H9 (cell line): Measurements from ENCODE around the gene REEP1. TPM values are rescaled to one million over a fixed set of nuclear protein-coding genes. Genes with fewer than 3 reads are reported as not detected.

Experiments
- DNase-seq: peaks from one replicate; pipeline ENCODE4 v3.0.0-alpha.2; 2017
- H2AFZ ChIP-seq: one replicate; pipeline ENCODE4 v1.6.1; 2013; ENCODE audit warnings: mild to moderate bottlenecking, low read length, control low read depth, moderate library complexity
- H2AK5ac ChIP-seq: 2 replicates; pipeline ENCODE4 v1.6.1; 2013; ENCODE audit warnings: low read length, control low read depth, mixed read lengths; ENCODE audit not compliant: insufficient read length
- H2BK120ac ChIP-seq: one replicate; pipeline ENCODE4 v1.6.1; 2013; ENCODE audit warnings: low read depth, mild to moderate bottlenecking, low read length, control low read depth, inconsistent platforms; ENCODE audit not compliant: poor library complexity, severe bottlenecking
- H2BK12ac ChIP-seq: 2 replicates; pipeline ENCODE4 v1.6.1; 2013; ENCODE audit warnings: low read length, control low read depth, mixed read lengths, low read depth; ENCODE audit not compliant: insufficient read length
- H2BK15ac ChIP-seq: 2 replicates; pipeline ENCODE4 v1.6.1; 2013; ENCODE audit warnings: low read depth, low read length, control low read depth
- H2BK20ac ChIP-seq: one replicate; pipeline ENCODE4 v1.6.1; 2013; ENCODE audit warnings: low read depth, mild to moderate bottlenecking, low read length, control low read depth, inconsistent platforms; ENCODE audit not compliant: poor library complexity, severe bottlenecking
- H2BK5ac ChIP-seq: 2 replicates; pipeline ENCODE4 v1.6.1; 2013; ENCODE audit warnings: low read length, control low read depth, mixed read lengths; ENCODE audit not compliant: insufficient read length
- H3K14ac ChIP-seq: 2 replicates; pipeline ENCODE4 v1.6.1; 2013; ENCODE audit warnings: low read length, control low read depth; ENCODE audit not compliant: insufficient read depth
- H3K18ac ChIP-seq: 2 replicates; pipeline ENCODE4 v1.6.1; 2013; ENCODE audit warnings: low read depth, mild to moderate bottlenecking, mixed read lengths, low read length, control low read depth; ENCODE audit not compliant: insufficient read length
- H3K23ac ChIP-seq: 2 replicates; pipeline ENCODE4 v1.6.1; 2013; ENCODE audit warnings: low read length, control low read depth, mixed read lengths, low read depth; ENCODE audit not compliant: insufficient read length
- H3K23me2 ChIP-seq: 2 replicates; pipeline ENCODE4 v1.6.1; 2013; ENCODE audit warnings: low read depth, mild to moderate bottlenecking, mixed read lengths, low read length, control low read depth; ENCODE audit not compliant: insufficient read length, poor library complexity, severe bottlenecking
- H3K27ac ChIP-seq: 2 replicates; pipeline ENCODE4 v1.5.1; 2013; ENCODE audit warnings: low read length, control low read depth, mixed read lengths, low read depth; ENCODE audit not compliant: insufficient read length
- H3K27me3 ChIP-seq: 2 replicates; pipeline ENCODE4 v1.6.1; 2013; ENCODE audit warnings: low read length, control low read depth, inconsistent platforms; ENCODE audit not compliant: insufficient read depth
- H3K4ac ChIP-seq: 2 replicates; pipeline ENCODE4 v1.6.1; 2013; ENCODE audit warnings: low read depth, mild to moderate bottlenecking, control low read depth, inconsistent platforms, low read length, moderate library complexity
- H3K4me1 ChIP-seq: 2 replicates; pipeline ENCODE4 v1.6.1; 2013; ENCODE audit warnings: low read length, control low read depth, inconsistent platforms; ENCODE audit not compliant: insufficient read depth
- H3K4me2 ChIP-seq: 2 replicates; pipeline ENCODE4 v1.6.1; 2013; ENCODE audit warnings: low read length, control low read depth, mixed read lengths; ENCODE audit not compliant: insufficient read length, insufficient read depth
- H3K56ac ChIP-seq: 2 replicates; pipeline ENCODE4 v1.6.1; 2013; ENCODE audit warnings: low read depth, mild to moderate bottlenecking, mixed read lengths, low read length, control low read depth; ENCODE audit not compliant: insufficient read length
- H3K79me1 ChIP-seq: 2 replicates; pipeline ENCODE4 v1.6.1; 2013; ENCODE audit warnings: low read depth, mild to moderate bottlenecking, moderate library complexity, low read length, control low read depth, inconsistent platforms; ENCODE audit not compliant: insufficient read depth, poor library complexity, severe bottlenecking
- H3K79me2 ChIP-seq: 2 replicates; pipeline ENCODE4 v1.6.1; 2013; ENCODE audit warnings: low read length, control low read depth, inconsistent platforms; ENCODE audit not compliant: insufficient read depth
- H3K9ac ChIP-seq: 2 replicates; pipeline ENCODE4 v1.6.1; 2013; ENCODE audit warnings: low read length, control low read depth, mixed read lengths; ENCODE audit not compliant: insufficient read length; ENCODE audit errors: extremely low read depth
- H3K9me3 ChIP-seq: one replicate; pipeline ENCODE4 v1.6.1; 2013; ENCODE audit warnings: low read depth, low read length, inconsistent platforms; ENCODE audit not compliant: control insufficient read depth
- H3T11ph ChIP-seq: one replicate; pipeline ENCODE4 v1.6.1; 2013; ENCODE audit warnings: mild to moderate bottlenecking, low read length, control low read depth, inconsistent platforms
- H4K20me1 ChIP-seq: one replicate; pipeline ENCODE4 v1.6.1; 2013; ENCODE audit not compliant: control insufficient read depth, insufficient read length, insufficient read depth
- H4K5ac ChIP-seq: 2 replicates; pipeline ENCODE4 v1.6.1; 2013; ENCODE audit warnings: low read depth, mild to moderate bottlenecking, mixed read lengths, low read length, control low read depth; ENCODE audit not compliant: insufficient read length
- H4K8ac ChIP-seq: replicated peaks from 2 replicates; pipeline ENCODE4 v1.6.1; 2013; ENCODE audit warnings: low read length, control low read depth, mixed read lengths, low read depth; ENCODE audit not compliant: insufficient read length
- H4K91ac ChIP-seq: 2 replicates; pipeline ENCODE4 v1.6.1; 2013; ENCODE audit warnings: low read depth, mild to moderate bottlenecking, moderate library complexity, mixed read lengths, low read length, control low read depth; ENCODE audit not compliant: insufficient read length
- H3K27ac Mint-ChIP-seq, 3 experiments: 2 replicates in 2 of 3; 3 replicates in 1 of 3; pipeline ENCODE4 v1.8.0; 2020 to 2021; ENCODE audit warnings: mixed read lengths in 3 of 3, mild to moderate bottlenecking in 1 of 3, moderate library complexity in 1 of 3
- H3K27me3 Mint-ChIP-seq: 2 replicates; pipeline ENCODE4 v1.8.0; 2021; ENCODE audit warnings: low read depth, mild to moderate bottlenecking, moderate library complexity, mixed read lengths
- H3K36me3 Mint-ChIP-seq, 3 experiments: 2 replicates in 2 of 3; 3 replicates in 1 of 3; pipeline ENCODE4 v1.8.0; 2020 to 2021; ENCODE audit warnings: low read depth in 3 of 3, mixed read lengths in 3 of 3; ENCODE audit not compliant: insufficient read depth in 1 of 3
- H3K4me1 Mint-ChIP-seq, 2 experiments: 2 replicates each; pipeline ENCODE4 v1.8.0; 2020; ENCODE audit warnings: mixed read lengths in 2 of 2
- H3K4me3 Mint-ChIP-seq, 2 experiments: 2 replicates in 1 of 2; 3 replicates in 1 of 2; pipeline ENCODE4 v1.8.0; 2020 to 2021; ENCODE audit warnings: mild to moderate bottlenecking in 2 of 2, mixed read lengths in 2 of 2, moderate library complexity in 1 of 2
- H3K9me3 Mint-ChIP-seq, 2 experiments: 2 replicates in 1 of 2; 3 replicates in 1 of 2; pipeline ENCODE4 v1.8.0; 2020; ENCODE audit warnings: mild to moderate bottlenecking in 2 of 2, mixed read lengths in 2 of 2, moderate library complexity in 1 of 2
- WGBS: extraction: QIAGEN DNeasy Blood & Tissue Kit; methylation state at CpG from one replicate; pipeline ENCODE4 v1.1.7; 2013; ENCODE audit warnings: missing lambda C conversion rate, low lambda C conversion rate, mixed read lengths; ENCODE audit not compliant: insufficient read length; ENCODE audit errors: extremely low coverage; 5-methylcytosine and 5-hydroxymethylcytosine counted together
- total RNA-seq: library from RNA; stranded (reverse); gene quantifications from 2 replicates; pipeline ENCODE4 v1.2.1, GENCODE V29; 2021
- TF ChIP-seq, protein P1 (sequence below): fragments of 200-600 bp; sonication (generic); conservative IDR thresholded peaks from 3 replicates; pipeline ENCODE4 v1.8.0; 2021; ENCODE audit warnings: antibody characterized with exemption, mild to moderate bottlenecking

Gene REEP1
- total RNA-seq, 1 experiment from 2014 or later: 1.3 TPM

DNA sequence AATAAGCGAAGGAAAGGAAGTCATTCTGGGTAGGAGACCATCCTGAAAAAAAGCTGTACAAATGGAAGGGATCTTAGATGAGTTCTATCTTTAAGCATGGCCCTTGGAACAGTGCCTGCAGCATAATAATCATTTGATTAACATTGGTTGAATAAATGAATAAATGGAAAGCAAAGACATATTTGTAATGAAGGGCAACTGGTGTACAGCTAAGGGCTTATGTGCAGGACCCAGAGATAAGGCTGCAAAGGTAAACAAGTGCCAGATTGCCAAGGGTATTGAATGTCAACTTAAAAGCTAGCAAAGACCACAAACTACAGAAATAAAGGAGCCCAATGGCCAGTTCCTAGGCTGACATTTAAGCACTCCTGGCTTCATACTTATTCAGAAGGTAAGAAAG is 161.6 kb downstream of the REEP1 start:
- no peaks in the 10 kb centered on the region for H4K20me1 ChIP-seq
- Mint-ChIP-seq H3K36me3 (peaks cover 12 to 60% (median 47%) of the 10 kb centered on the region in 3 experiments; a peak in 6 of 7 replicates), H3K4me1 (no peaks in the 10 kb centered on the region), H3K27ac (no peak overlapping the region), H3K9me3 (no peaks in the 10 kb centered on the region), H3K27me3 (no peaks in the 10 kb centered on the region), H3K4me3 (no peak overlapping the region)
- no peak overlapping the region for H3K27ac ChIP-seq
- H3K23ac ChIP-seq: no peak overlapping the region
- H3K79me1 ChIP-seq: no peaks in the 10 kb centered on the region
- H2AK5ac ChIP-seq: no peak overlapping the region
- no peak overlapping the region for H2BK20ac ChIP-seq
- no peaks in the 10 kb centered on the region for H3K27me3 ChIP-seq
- no peaks in the 10 kb centered on the region for H3K23me2 ChIP-seq
- H4K8ac ChIP-seq: no peak overlapping the region
- no peak overlapping the region for H2AFZ ChIP-seq
- no peaks in the 10 kb centered on the region for H3K79me2 ChIP-seq
- no peak overlapping the region for H2BK12ac ChIP-seq
- H3K56ac ChIP-seq: no peak overlapping the region
- no peak overlapping the region for H3T11ph ChIP-seq
- no peak for DNase-seq
- H3K4me1 ChIP-seq: no peaks in the 10 kb centered on the region
- H3K4me2 ChIP-seq: no peak overlapping the region
- WGBS: no CpG with 5 or more reads among the region's 1 CpG
- H4K5ac ChIP-seq: no peak overlapping the region
- H3K9ac ChIP-seq: no peak overlapping the region
- H3K14ac ChIP-seq: no peak overlapping the region
- no peak overlapping the region for H3K18ac ChIP-seq
- no peaks in the 10 kb centered on the region for H3K9me3 ChIP-seq
- no peak overlapping the region for H3K4ac ChIP-seq
- H2BK120ac ChIP-seq: no peak overlapping the region
- no peak overlapping the region for H2BK15ac ChIP-seq
- no peak overlapping the region for H2BK5ac ChIP-seq
- TF ChIP-seq, protein P1, sequence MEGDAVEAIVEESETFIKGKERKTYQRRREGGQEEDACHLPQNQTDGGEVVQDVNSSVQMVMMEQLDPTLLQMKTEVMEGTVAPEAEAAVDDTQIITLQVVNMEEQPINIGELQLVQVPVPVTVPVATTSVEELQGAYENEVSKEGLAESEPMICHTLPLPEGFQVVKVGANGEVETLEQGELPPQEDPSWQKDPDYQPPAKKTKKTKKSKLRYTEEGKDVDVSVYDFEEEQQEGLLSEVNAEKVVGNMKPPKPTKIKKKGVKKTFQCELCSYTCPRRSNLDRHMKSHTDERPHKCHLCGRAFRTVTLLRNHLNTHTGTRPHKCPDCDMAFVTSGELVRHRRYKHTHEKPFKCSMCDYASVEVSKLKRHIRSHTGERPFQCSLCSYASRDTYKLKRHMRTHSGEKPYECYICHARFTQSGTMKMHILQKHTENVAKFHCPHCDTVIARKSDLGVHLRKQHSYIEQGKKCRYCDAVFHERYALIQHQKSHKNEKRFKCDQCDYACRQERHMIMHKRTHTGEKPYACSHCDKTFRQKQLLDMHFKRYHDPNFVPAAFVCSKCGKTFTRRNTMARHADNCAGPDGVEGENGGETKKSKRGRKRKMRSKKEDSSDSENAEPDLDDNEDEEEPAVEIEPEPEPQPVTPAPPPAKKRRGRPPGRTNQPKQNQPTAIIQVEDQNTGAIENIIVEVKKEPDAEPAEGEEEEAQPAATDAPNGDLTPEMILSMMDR: no peak
- no peak overlapping the region for H4K91ac ChIP-seq
